Superior temporal gyrus (tissue), 1 donor: ENCODE results near the gene JAG2.

ENCODE experiments used
- DNase-seq: peaks from one replicate; pipeline ENCODE4 v3.0.0-alpha.2; 2016; ENCODE audit errors: extremely low spot score

Gene JAG2

GRCh38 chr14:105091517-105092170, 76.9 kb downstream of the JAG2 start:
- DNase-seq = no peak

- DNase-seq = no peak
These were observed 77.5 kb downstream of the JAG2 start for GRCh38 chr14:105091054-105091516.
